ENCODE results near the gene USP4.
A peak's percentile ranks its signal among the peaks of the same experiment; 100 is the strongest.
"Not testable (repeated sequence)": the region's sequence is repeated elsewhere in the genome, so short reads cannot be mapped to it uniquely, and the experiment has no call there.

The USP4 gene

GRCh38 chr3:49349348-49350114 lies 9.7 kb upstream of the USP4 start:
- DNase-seq, result no peak

GRCh38 chr3:49348361-49348760 lies 8.5 kb upstream of the USP4 start:
- DNase-seq, result not testable (repeated sequence)

GRCh38 chr3:49346797-49347251 lies 7.0 kb upstream of the USP4 start:
- DNase-seq, result no peak

GRCh38 chr3:49343163-49343562 lies 3.3 kb upstream of the USP4 start:
- DNase-seq, result no peak

GRCh38 chr3:49341996-49342395 lies 2.1 kb upstream of the USP4 start:
- DNase-seq, result no peak

- no peak for DNase-seq
Measured at GRCh38 chr3:49339581-49339940, 292 bp downstream of the USP4 start.

- no peak for DNase-seq
Measured at GRCh38 chr3:49333916-49334633, 5.8 kb downstream of the USP4 start.

- DNase-seq, result peak; percentile 35
Measured at GRCh38 chr3:49333091-49333490, 6.8 kb downstream of the USP4 start.

GRCh38 chr3:49329186-49329585 lies 10.7 kb downstream of the USP4 start:
- no peak for DNase-seq

- not testable (repeated sequence) for DNase-seq
Measured at GRCh38 chr3:49328350-49328749, 11.5 kb downstream of the USP4 start.

- DNase-seq, result no peak
Measured at GRCh38 chr3:49327485-49327884, 12.4 kb downstream of the USP4 start.

- no peak for DNase-seq
Measured at GRCh38 chr3:49324768-49325167, 15.1 kb downstream of the USP4 start.

GRCh38 chr3:49316696-49317457 lies 23.0 kb downstream of the USP4 start:
- no peak for DNase-seq

- DNase-seq, result no peak
Measured at GRCh38 chr3:49313896-49314688, 25.8 kb downstream of the USP4 start.

GRCh38 chr3:49311283-49311682 lies 28.6 kb downstream of the USP4 start:
- DNase-seq, result no peak

GRCh38 chr3:49310677-49311076 lies 29.2 kb downstream of the USP4 start:
- DNase-seq, result no peak

GRCh38 chr3:49305608-49306007 lies 34.2 kb downstream of the USP4 start:
- DNase-seq, result no peak

GRCh38 chr3:49302613-49303012 lies 37.2 kb downstream of the USP4 start:
- DNase-seq, result no peak

GRCh38 chr3:49300595-49300994 lies 39.3 kb downstream of the USP4 start:
- no peak for DNase-seq

GRCh38 chr3:49298511-49298910 lies 41.3 kb downstream of the USP4 start:
- no peak for DNase-seq

GRCh38 chr3:49296781-49297411 lies 43.0 kb downstream of the USP4 start:
- DNase-seq, result no peak

- peak; percentile 11 for DNase-seq
Measured at GRCh38 chr3:49295489-49296058, 44.3 kb downstream of the USP4 start.
